Fibroblast of skin of abdomen (primary cell): ENCODE results near the gene FOXO6.

Experiments used
- DNase-seq: peaks from one replicate; pipeline ENCODE4 v3.0.0-alpha.2; 2013

FOXO6 gene

GRCh38 chr1:41385398-41386195, 24.4 kb downstream of the FOXO6 start:
- DNase-seq, result no peak

- DNase-seq, result no peak
Measured at GRCh38 chr1:41386196-41386663, 25.0 kb downstream of the FOXO6 start.

- peak; percentile 49 for DNase-seq
Measured at GRCh38 chr1:41387667-41388091, 26.4 kb downstream of the FOXO6 start.

- DNase-seq, result no peak
Measured at GRCh38 chr1:41388510-41388909, 27.3 kb downstream of the FOXO6 start.

- no peak for DNase-seq
Measured at GRCh38 chr1:41389009-41389408, 27.8 kb downstream of the FOXO6 start.

GRCh38 chr1:41390166-41390565, 28.9 kb downstream of the FOXO6 start:
- DNase-seq, result no peak

- no peak for DNase-seq
Measured at GRCh38 chr1:41390573-41390972, 29.3 kb downstream of the FOXO6 start.

- no peak for DNase-seq
Measured at GRCh38 chr1:41391834-41392527, 30.7 kb downstream of the FOXO6 start.

GRCh38 chr1:41392528-41392924, 31.3 kb downstream of the FOXO6 start:
- DNase-seq, result no peak

GRCh38 chr1:41393716-41394368, 32.6 kb downstream of the FOXO6 start:
- DNase-seq, result no peak

- no peak for DNase-seq
Measured at GRCh38 chr1:41394369-41394744, 33.1 kb downstream of the FOXO6 start.

- no peak for DNase-seq
Measured at GRCh38 chr1:41394959-41395956, 34.0 kb downstream of the FOXO6 start.

- no peak for DNase-seq
Measured at GRCh38 chr1:41396084-41396483, 34.9 kb downstream of the FOXO6 start.

GRCh38 chr1:41397020-41397419, 35.8 kb downstream of the FOXO6 start:
- DNase-seq, result no peak

GRCh38 chr1:41397753-41398330, 36.6 kb downstream of the FOXO6 start:
- DNase-seq, result no peak

GRCh38 chr1:41399145-41399795, 38.0 kb downstream of the FOXO6 start:
- no peak for DNase-seq

- DNase-seq, result no peak
Measured at GRCh38 chr1:41400225-41400624, 39.0 kb downstream of the FOXO6 start.

GRCh38 chr1:41401899-41402298, 40.7 kb downstream of the FOXO6 start:
- DNase-seq, result no peak

GRCh38 chr1:41404308-41404761, 43.1 kb downstream of the FOXO6 start:
- DNase-seq, result peak; percentile 34

- no peak for DNase-seq
Measured at GRCh38 chr1:41407664-41408252, 46.5 kb downstream of the FOXO6 start.

- DNase-seq, result no peak
Measured at GRCh38 chr1:41408691-41409090, 47.5 kb downstream of the FOXO6 start.
